Liver (tissue), 3 donors: ENCODE measurements around the gene LINC01488.
A peak's percentile ranks its signal among the peaks of the same experiment; 100 is the strongest.

ENCODE experiments used
- EGR1 ChIP-seq, 2 donors: IDR thresholded peaks; 2 replicates each; pipeline ENCODE4 v1.6.1; 2016 to 2018; ENCODE audit warnings: antibody characterized with exemption in 2 of 2, low read depth in 2 of 2
- RAD21 ChIP-seq, 2 donors: IDR thresholded peaks; 2 replicates each; pipeline ENCODE4 v1.6.1; 2016; ENCODE audit warnings: antibody characterized with exemption in 2 of 2, mild to moderate bottlenecking in 2 of 2
- YY1 ChIP-seq: IDR thresholded peaks from 2 replicates; pipeline ENCODE4 v1.6.1; 2016; ENCODE audit warnings: antibody characterized with exemption, mild to moderate bottlenecking
- TF ChIP-seq, protein P1 (sequence below): fragments of 150-350 bp; IDR thresholded peaks from 2 replicates; pipeline ENCODE4 v1.5.1; 2017; ENCODE audit warnings: improper control_type of control experiment, low read depth, low read length; ENCODE audit not compliant: missing input control
- TF ChIP-seq, protein P2 (sequence below): IDR thresholded peaks from 2 replicates; pipeline ENCODE4 v1.6.1; 2016; ENCODE audit warnings: antibody characterized with exemption
- TF ChIP-seq, protein P3 (sequence below): IDR thresholded peaks from 2 replicates; pipeline ENCODE4 v1.6.1; 2016; ENCODE audit warnings: antibody characterized with exemption
- donor health status: healthy.
- donor health status: healthy.

DNA sequence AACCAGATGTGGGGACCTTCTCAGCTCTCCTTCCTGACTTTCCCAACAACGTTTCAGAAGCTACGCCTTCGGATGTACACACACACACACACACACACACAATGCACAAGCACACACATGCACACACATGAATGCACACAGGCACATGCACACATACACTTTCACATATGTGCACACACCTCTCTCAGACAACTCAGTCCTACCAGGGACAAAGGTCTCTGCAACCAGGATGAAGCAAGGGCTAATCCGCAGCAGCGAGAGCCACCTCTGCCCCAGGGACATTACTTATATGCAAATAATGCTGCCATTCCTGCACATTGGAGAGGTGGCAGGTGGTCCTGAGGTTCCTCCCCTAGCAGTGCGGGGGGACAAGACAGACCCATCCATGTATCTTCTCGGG is 27.4 kb upstream of the LINC01488 start:
- TF ChIP-seq, protein P1, sequence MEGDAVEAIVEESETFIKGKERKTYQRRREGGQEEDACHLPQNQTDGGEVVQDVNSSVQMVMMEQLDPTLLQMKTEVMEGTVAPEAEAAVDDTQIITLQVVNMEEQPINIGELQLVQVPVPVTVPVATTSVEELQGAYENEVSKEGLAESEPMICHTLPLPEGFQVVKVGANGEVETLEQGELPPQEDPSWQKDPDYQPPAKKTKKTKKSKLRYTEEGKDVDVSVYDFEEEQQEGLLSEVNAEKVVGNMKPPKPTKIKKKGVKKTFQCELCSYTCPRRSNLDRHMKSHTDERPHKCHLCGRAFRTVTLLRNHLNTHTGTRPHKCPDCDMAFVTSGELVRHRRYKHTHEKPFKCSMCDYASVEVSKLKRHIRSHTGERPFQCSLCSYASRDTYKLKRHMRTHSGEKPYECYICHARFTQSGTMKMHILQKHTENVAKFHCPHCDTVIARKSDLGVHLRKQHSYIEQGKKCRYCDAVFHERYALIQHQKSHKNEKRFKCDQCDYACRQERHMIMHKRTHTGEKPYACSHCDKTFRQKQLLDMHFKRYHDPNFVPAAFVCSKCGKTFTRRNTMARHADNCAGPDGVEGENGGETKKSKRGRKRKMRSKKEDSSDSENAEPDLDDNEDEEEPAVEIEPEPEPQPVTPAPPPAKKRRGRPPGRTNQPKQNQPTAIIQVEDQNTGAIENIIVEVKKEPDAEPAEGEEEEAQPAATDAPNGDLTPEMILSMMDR: no peak
- TF ChIP-seq EGR1 (IDR thresholded peaks at IDR 0.05; ENCODE audit: low read depth in 2 of 2): no peak
- TF ChIP-seq, protein P2, sequence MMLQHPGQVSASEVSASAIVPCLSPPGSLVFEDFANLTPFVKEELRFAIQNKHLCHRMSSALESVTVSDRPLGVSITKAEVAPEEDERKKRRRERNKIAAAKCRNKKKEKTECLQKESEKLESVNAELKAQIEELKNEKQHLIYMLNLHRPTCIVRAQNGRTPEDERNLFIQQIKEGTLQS: no peak
- peak in 1 of 2 donors; percentile 35 for TF ChIP-seq RAD21 (IDR thresholded peaks at IDR 0.05)
- TF ChIP-seq, protein P3, sequence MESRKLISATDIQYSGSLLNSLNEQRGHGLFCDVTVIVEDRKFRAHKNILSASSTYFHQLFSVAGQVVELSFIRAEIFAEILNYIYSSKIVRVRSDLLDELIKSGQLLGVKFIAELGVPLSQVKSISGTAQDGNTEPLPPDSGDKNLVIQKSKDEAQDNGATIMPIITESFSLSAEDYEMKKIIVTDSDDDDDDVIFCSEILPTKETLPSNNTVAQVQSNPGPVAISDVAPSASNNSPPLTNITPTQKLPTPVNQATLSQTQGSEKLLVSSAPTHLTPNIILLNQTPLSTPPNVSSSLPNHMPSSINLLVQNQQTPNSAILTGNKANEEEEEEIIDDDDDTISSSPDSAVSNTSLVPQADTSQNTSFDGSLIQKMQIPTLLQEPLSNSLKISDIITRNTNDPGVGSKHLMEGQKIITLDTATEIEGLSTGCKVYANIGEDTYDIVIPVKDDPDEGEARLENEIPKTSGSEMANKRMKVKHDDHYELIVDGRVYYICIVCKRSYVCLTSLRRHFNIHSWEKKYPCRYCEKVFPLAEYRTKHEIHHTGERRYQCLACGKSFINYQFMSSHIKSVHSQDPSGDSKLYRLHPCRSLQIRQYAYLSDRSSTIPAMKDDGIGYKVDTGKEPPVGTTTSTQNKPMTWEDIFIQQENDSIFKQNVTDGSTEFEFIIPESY: no peak
- no peak for TF ChIP-seq YY1
